Esophagus muscularis mucosa (tissue), 4 donors: Measurements from ENCODE around the gene HOTAIR. TPM values are rescaled to one million over a fixed set of nuclear protein-coding genes. Genes with fewer than 3 reads are reported as not detected.
A peak's percentile ranks its signal among the peaks of the same experiment; 100 is the strongest.

Source experiments
- DNase-seq: peaks from one replicate; pipeline ENCODE4 v3.0.0-alpha.2; 2017; ENCODE audit errors: extremely low spot score
- H3K27ac ChIP-seq, 4 donors: fragments of 200-600 bp; sonication (generic); replicated peaks in 1 of 4; 1 replicate in 3 of 4; 2 replicates in 1 of 4; pipeline ENCODE4 v1.5.1; 2016 to 2019; ENCODE audit warnings: mild to moderate bottlenecking in 1 of 4
- H3K27me3 ChIP-seq, 4 donors: fragments of 200-600 bp; sonication (generic); one replicate each; pipeline versions ENCODE4 v1.5.1 to v1.6.0; 2016 to 2019
- H3K36me3 ChIP-seq, 4 donors: fragments of 200-600 bp; sonication (generic); one replicate each; pipeline ENCODE4 v1.5.1; 2016 to 2019
- H3K4me1 ChIP-seq, 4 donors: fragments of 200-600 bp; sonication (generic); one replicate each; pipeline ENCODE4 v1.5.1; 2016 to 2019
- H3K4me3 ChIP-seq, 4 donors: fragments of 200-600 bp; sonication (generic); 1 replicate in 2 of 4; 2 replicates in 2 of 4; pipeline ENCODE4 v1.5.1; 2016 to 2019; ENCODE audit warnings: mild to moderate bottlenecking in 4 of 4, moderate library complexity in 1 of 4
- H3K9me3 ChIP-seq, 4 donors: fragments of 200-600 bp; sonication (generic); 1 replicate in 3 of 4; 2 replicates in 1 of 4; pipeline ENCODE4 v1.5.1; 2016 to 2019
- EP300 ChIP-seq: sonication (generic); formaldehyde crosslinking; IDR thresholded peaks from one replicate; pipeline ENCODE4 v1.6.1; 2017; ENCODE audit warnings: antibody characterized with exemption
- POLR2A ChIP-seq: fragments of 450-650 bp; IDR thresholded peaks from one replicate; pipeline ENCODE4 v1.6.1; 2017; ENCODE audit warnings: antibody characterized with exemption, moderate library complexity, mild to moderate bottlenecking, low read depth
- POLR2AphosphoS5 ChIP-seq, 2 donors: sonication (generic); formaldehyde crosslinking; IDR thresholded peaks; one replicate each; pipeline ENCODE4 v1.6.1; 2017; ENCODE audit warnings: antibody characterized with exemption in 2 of 2
- WGBS: methylation state at CpG from one replicate; pipeline ENCODE4 v1.1.5; 2018; 5-methylcytosine and 5-hydroxymethylcytosine counted together
- intact Hi-C: fragments of 100-400 bp; cut with DNase I; formaldehyde crosslinking; loops from one replicate; pipeline ENCODE4 v1.15.1; 2023
- total RNA-seq, 4 donors: library from RNA; depleted of rRNA; stranded (reverse); fragments of >200 nt; gene quantifications; one replicate each; pipeline versions ENCODE4 v1.1.0 to v1.2.1, GENCODE V29; 2016
- TF ChIP-seq, protein P1 (sequence below), 3 experiments: fragments of 200-600 bp in 2 of 3; fragments of 450-650 bp in 1 of 3; sonication (generic) in 2 of 3; IDR thresholded peaks; one replicate each; pipeline ENCODE4 v1.5.1; 2017 to 2019; ENCODE audit warnings: antibody characterized with exemption in 3 of 3, mild to moderate bottlenecking in 2 of 3, moderate library complexity in 1 of 3

HOTAIR gene
- total RNA-seq, 4 donors from 2014 or later: not detected

DNA sequence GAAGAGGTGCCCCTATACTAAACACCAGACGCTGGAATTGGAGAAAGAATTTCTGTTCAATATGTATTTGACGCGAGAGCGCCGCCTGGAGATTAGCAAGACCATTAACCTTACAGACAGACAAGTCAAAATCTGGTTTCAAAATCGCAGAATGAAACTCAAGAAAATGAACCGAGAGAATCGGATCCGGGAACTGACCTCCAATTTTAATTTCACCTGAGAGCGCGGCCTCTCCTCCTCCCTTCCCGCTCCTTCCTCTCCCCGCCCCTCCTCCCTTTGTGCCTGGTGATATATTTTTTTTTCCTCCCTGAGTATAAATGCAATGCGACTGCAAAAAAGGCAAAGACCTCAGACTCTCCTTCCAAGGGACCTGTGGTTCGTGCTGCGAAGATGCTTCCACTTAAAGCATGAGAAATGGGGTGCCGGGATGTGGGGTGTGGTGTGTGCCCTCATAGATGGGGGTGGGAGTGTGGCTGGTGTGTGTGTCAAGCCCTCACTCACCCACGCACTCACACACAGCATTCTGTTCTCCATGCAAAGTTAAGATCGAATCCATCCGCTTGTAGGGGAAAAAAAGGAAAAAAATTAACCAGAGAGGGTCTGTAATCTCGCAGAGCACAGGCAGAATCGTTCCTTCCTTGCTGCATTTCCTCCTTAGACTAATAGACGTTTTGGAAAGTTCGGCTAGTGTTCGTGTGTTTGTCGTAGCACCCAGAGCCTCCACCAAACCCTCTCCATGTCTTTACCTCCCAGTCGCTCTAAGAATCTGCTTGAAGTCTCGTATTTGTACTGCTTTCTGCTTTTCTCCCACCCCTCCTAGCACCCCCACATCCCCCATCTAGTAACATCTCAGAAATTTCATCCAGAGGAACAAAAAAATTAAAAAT lies 14.7 kb upstream of the HOTAIR start:
- Histone ChIP-seq H3K27me3 (peaks cover 16 to 100% (median 97%) of the 10 kb centered on the region in 4 donors), H3K36me3 (no peaks in the 10 kb centered on the region), H3K4me1 (peaks cover 25 to 37% (median 27%) of the 10 kb centered on the region in 4 donors), H3K4me3 (no peak overlapping the region), H3K9me3 (no peaks in the 10 kb centered on the region), H3K27ac (no peak overlapping the region)
- intact Hi-C loops: no loop called here
- WGBS: 6% methylated on average over 28 of the region's 28 CpGs
- no peak for DNase-seq
- no peak for TF ChIP-seq POLR2A
- TF ChIP-seq, protein P1, sequence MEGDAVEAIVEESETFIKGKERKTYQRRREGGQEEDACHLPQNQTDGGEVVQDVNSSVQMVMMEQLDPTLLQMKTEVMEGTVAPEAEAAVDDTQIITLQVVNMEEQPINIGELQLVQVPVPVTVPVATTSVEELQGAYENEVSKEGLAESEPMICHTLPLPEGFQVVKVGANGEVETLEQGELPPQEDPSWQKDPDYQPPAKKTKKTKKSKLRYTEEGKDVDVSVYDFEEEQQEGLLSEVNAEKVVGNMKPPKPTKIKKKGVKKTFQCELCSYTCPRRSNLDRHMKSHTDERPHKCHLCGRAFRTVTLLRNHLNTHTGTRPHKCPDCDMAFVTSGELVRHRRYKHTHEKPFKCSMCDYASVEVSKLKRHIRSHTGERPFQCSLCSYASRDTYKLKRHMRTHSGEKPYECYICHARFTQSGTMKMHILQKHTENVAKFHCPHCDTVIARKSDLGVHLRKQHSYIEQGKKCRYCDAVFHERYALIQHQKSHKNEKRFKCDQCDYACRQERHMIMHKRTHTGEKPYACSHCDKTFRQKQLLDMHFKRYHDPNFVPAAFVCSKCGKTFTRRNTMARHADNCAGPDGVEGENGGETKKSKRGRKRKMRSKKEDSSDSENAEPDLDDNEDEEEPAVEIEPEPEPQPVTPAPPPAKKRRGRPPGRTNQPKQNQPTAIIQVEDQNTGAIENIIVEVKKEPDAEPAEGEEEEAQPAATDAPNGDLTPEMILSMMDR (IDR thresholded peaks at IDR 0.05): peak in 1 of 3 experiments; percentile 17

DNA sequence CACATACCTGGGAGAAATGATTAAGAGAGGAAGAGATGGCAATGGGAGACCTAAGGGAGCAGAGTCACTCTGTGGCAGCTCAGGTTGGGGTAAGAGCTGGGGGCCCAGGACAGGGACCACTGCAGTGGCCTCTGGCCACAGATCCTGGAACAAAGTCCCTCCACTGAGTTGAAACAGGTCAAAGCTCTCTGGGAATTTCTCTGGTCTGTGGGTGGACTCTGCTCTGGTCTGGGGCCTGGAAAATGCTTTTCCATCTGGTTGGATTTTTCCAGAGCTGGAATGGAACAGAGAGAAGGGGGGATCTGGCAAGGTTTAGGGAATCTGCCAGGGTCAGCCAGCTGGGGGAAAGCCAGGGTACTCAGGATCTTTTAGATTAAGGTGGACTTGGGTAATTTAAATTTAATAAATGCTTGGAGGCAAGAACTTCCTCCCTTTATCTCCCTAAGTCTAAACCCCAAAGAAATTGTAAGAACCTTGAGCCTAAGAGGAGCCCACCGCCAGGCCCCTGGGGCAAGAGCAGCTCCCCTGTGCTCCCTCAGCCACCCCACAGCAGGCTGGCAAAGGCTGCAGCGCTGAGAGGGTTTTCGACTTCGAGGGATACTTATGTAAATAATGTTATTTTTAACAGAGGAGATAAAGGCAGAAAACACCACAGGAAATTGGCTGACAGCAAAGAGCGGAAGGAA lies 13.9 kb upstream of the HOTAIR start:
- WGBS: 7% methylated on average over 5 of the region's 5 CpGs
- intact Hi-C loops: no loop called here

DNA sequence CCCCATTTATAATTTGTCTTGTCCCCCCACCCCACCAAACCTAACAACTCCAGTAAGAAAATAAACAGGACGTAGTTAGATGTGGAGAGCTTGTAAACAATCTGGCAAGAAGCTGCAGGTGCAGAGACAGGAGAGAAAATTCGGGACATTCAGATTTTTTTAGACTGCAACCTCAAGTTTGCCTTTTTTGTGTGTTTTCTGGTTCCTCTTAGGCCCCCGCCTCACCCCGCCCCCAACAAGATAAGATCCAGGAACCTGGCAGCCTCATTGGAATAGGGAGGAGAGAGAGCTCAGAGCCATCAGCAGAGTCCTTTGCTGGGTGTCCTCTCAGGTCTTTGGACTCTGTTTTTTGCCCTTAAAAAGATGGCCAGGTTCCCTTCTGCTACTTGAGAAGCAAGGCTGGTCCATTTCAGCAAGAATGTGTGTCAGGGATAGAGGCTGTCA lies 13.1 kb upstream of the HOTAIR start:
- no peaks in the 10 kb centered on the region for H3K36me3 ChIP-seq
- TF ChIP-seq EP300 (no peak), POLR2A (no peak), POLR2AphosphoS5 (IDR thresholded peaks at IDR 0.05) (no peak)
- TF ChIP-seq, protein P1 (IDR thresholded peaks at IDR 0.05): no peak
- no peaks in the 10 kb centered on the region for H3K9me3 ChIP-seq
- intact Hi-C loops: no loop called here
- H3K4me3 ChIP-seq: no peak overlapping the region
- no peak overlapping the region for H3K27ac ChIP-seq
- DNase-seq: no peak
- peaks cover 19 to 39% (median 29%) of the 10 kb centered on the region in 4 donors for H3K4me1 ChIP-seq
- 18% methylated on average over 4 of the region's 4 CpGs for WGBS
- peaks cover 23 to 100% (median 98%) of the 10 kb centered on the region in 4 donors for H3K27me3 ChIP-seq

More for the DNA sequence above, 13.9 kb upstream of the HOTAIR start:
- TF ChIP-seq EP300: no peak
- no peak for TF ChIP-seq POLR2A
- TF ChIP-seq, protein P1 (IDR thresholded peaks at IDR 0.05): no peak
- no peak for DNase-seq
- peaks cover 20 to 100% (median 97%) of the 10 kb centered on the region in 4 donors for H3K27me3 ChIP-seq
- H3K4me3 ChIP-seq: no peak overlapping the region
- H3K4me1 ChIP-seq: peaks cover 19 to 37% (median 28%) of the 10 kb centered on the region in 4 donors
- no peaks in the 10 kb centered on the region for H3K9me3 ChIP-seq
- no peak overlapping the region for H3K27ac ChIP-seq
- no peaks in the 10 kb centered on the region for H3K36me3 ChIP-seq

DNA sequence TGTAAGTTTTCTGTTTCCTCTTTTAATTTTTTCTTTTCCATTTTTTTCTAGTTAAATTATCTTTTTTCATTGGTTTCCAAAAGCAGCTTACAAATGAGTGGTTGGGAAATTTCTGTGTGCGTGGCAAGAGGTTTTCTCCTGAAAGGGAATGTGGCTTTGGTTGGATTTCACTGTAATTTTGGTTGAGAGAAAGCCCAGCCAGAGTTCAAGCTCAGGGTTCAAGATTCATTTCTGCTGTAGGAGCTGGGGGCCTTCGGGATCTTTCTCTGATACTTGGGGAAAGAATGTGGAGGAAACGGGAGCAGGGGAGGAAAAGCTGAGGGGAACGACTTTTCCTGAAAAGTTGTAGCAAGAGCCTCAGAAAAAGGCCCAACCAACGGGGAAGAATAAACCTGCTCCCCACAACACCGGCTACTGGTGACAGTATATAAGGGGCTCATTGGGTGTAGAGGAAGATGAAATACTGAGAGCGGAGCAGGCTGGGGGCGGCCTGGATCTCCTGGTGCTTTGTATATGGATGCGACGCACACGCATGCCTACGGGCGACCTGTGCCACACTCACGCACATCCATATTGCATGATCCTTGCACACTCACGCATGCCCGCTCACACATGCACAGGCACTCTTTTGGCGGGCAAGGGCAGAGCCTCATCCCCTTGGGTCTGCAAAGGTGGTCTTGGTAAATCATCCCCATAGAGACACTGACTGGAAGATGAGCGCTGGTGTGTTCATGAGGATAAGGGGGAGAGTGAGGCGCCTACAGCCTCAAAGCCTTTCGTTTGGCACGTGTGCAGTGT lies 12.1 kb upstream of the HOTAIR start:
- Histone ChIP-seq H3K27me3 (peaks cover 26 to 100% (median 97%) of the 10 kb centered on the region in 4 donors), H3K9me3 (no peaks in the 10 kb centered on the region), H3K4me3 (peak overlapping the region in 1 of 4 donors; percentile 31), H3K36me3 (no peaks in the 10 kb centered on the region), H3K27ac (no peak overlapping the region), H3K4me1 (peaks cover 19 to 39% (median 29%) of the 10 kb centered on the region in 4 donors)
- intact Hi-C loops: no loop called here
- TF ChIP-seq, protein P1 (IDR thresholded peaks at IDR 0.05): no peak
- TF ChIP-seq POLR2AphosphoS5 (IDR thresholded peaks at IDR 0.05): no peak
- TF ChIP-seq EP300: no peak
- no peak for TF ChIP-seq POLR2A
- no peak for DNase-seq
- WGBS: 13% methylated on average over 11 of the region's 21 CpGs
